Suprapubic skin (tissue), 3 donors: ENCODE measurements around the gene STIM2.

Experiments used
- EP300 ChIP-seq: sonication (generic); formaldehyde crosslinking; IDR thresholded peaks from one replicate; pipeline ENCODE4 v1.6.1; 2017; ENCODE audit warnings: antibody characterized with exemption
- POLR2A ChIP-seq, 2 donors: fragments of 450-650 bp; IDR thresholded peaks; one replicate each; pipeline ENCODE4 v1.6.1; 2017; ENCODE audit warnings: antibody characterized with exemption in 2 of 2, mild to moderate bottlenecking in 2 of 2, moderate library complexity in 2 of 2
- TF ChIP-seq, protein P1 (sequence below), 2 donors: fragments of 200-600 bp in 1 of 2; fragments of 450-650 bp in 1 of 2; sonication (generic) in 1 of 2; IDR thresholded peaks; one replicate each; pipeline ENCODE4 v1.5.1; 2016 to 2019; ENCODE audit warnings: antibody characterized with exemption in 2 of 2, mild to moderate bottlenecking in 1 of 2, moderate library complexity in 1 of 2

- TF ChIP-seq, protein P1, sequence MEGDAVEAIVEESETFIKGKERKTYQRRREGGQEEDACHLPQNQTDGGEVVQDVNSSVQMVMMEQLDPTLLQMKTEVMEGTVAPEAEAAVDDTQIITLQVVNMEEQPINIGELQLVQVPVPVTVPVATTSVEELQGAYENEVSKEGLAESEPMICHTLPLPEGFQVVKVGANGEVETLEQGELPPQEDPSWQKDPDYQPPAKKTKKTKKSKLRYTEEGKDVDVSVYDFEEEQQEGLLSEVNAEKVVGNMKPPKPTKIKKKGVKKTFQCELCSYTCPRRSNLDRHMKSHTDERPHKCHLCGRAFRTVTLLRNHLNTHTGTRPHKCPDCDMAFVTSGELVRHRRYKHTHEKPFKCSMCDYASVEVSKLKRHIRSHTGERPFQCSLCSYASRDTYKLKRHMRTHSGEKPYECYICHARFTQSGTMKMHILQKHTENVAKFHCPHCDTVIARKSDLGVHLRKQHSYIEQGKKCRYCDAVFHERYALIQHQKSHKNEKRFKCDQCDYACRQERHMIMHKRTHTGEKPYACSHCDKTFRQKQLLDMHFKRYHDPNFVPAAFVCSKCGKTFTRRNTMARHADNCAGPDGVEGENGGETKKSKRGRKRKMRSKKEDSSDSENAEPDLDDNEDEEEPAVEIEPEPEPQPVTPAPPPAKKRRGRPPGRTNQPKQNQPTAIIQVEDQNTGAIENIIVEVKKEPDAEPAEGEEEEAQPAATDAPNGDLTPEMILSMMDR (IDR thresholded peaks at IDR 0.05): no peak
- TF ChIP-seq EP300: no peak
- TF ChIP-seq POLR2A (IDR thresholded peaks at IDR 0.05): no peak
These were observed 99.0 kb downstream of the STIM2 start for GRCh38 chr4:26959654-26960047.
